ENCODE measurements around the gene MAN2A1. TPM values are rescaled to one million over a fixed set of nuclear protein-coding genes. Genes with fewer than 3 reads are reported as not detected.

Gene MAN2A1
- total RNA-seq, 1 donor from 2014 or later, result 99.5 TPM

DNA sequence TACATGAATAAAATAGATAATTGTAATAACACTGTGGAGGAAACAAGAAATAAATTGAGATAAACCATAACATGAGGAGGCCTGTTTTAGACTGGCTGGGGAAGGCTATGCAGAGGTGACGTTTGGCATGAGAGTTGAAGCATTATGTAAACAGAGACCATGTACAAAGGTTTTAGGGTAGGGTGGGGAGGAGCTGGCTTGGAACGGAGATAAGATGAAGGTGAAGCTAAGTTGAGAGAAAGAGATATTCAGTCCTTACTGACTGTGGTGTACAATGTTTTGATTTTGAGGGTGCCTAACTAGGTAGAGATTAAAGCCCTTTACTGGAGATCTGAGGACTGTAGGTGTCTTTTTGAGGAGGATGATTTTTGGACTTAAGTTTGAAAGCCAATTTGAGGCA is 17.8 kb downstream of the MAN2A1 start:
- DNase-seq, result no peak

GRCh38 chr5:109708813-109709212 is 19.1 kb downstream of the MAN2A1 start:
- DNase-seq, result no peak

GRCh38 chr5:109709225-109709624 is 19.5 kb downstream of the MAN2A1 start:
- no peak for DNase-seq

DNA sequence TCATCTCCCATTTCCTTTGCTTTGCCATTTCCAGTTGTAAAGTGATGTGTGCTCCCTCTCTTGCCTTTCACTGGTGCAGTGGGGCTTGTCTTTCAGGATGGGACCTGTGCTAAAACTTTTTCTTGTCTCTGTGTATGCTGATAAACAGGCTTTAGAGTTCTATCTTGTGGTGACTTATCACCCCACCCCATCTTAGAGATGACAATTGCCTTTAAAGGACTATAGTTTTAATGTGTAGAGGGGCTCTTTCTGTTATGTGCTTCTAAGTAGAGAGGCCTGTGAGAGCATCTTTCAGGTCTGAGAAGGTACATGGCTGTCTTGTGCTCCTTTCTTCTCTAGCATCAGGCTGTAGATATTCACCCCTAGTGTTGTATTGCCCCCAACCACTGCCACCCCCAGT is 21.9 kb downstream of the MAN2A1 start:
- DNase-seq, result no peak

- DNase-seq, result no peak
Observed at GRCh38 chr5:109713453-109713852, 23.7 kb downstream of the MAN2A1 start.

- no peak for DNase-seq
Observed at GRCh38 chr5:109714592-109714991, 24.9 kb downstream of the MAN2A1 start.

DNA sequence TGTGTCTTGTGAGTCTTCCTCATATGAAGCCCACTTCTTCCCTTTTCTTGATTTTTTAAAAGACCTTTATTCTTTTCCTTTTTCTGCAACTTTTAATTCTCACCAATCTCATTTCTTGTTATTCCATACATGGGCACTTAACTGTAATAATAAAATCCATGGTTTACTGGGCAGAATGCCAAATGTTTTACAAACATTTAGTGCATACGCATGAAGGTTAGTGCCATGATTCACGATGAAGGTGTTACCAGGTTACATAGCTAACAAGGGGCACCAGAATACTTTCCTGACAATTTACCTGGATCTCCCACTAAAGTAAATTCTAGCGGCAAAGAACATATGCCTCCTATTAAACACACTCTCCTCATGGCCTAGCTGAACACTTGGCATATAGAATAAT is 28.5 kb downstream of the MAN2A1 start:
- no peak for DNase-seq

DNA sequence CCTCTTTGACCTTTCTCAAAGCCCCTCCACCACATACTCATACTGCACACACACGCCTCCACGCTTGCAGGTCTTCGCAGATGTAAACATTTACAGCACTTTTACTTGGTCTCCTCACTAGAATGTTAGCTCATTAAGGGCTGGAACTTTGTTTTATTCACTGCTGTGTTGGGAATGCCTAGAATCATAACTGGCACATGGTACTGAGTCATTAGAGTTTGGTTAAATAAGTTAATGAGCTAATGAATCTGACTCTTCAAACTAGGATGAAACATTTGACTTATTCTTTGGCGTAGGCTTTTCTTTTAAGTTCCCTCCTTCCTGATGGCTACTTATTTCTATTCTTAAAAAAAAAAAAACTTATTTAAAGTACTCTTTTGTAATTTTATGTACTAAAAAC is 28.9 kb downstream of the MAN2A1 start:
- no peak for DNase-seq

DNA sequence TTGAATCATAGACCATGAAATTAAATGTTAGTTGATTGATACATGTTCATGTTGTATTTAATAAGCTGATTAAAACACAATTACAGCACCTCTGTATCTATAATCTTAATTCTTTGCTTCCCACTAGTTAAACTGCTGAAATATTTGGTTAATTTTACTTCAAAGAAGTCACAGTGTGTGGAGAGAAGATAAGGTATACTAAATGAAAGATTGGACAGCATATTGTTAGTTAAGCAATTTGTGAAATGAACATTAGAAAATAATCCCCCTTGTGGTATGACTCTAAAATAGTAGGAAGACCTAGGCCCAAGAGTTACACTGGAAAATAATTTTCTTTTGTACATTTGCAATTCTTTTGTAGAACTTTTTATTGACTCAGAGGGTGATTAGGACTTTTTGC is 30.3 kb downstream of the MAN2A1 start:
- DNase-seq, result no peak

DNA sequence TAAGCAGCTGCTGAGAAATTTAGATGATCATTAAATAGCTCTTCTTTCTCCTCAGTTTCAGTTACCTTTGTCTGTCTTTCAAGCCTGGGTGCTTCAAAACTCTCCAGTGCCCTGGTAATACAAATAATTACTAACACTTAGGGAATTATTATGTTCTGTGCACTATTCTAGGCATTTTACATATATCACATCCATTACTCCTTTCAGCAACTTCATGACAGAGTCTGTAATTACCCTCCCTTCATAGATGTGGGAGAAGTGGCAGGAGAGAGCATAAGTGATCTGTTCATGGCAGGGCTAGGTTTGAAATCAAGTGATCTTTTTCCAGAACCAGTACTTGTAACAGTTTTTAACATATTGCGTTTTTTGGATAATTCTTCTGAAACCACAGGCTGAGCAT is 32.0 kb downstream of the MAN2A1 start:
- DNase-seq, result no peak

DNA sequence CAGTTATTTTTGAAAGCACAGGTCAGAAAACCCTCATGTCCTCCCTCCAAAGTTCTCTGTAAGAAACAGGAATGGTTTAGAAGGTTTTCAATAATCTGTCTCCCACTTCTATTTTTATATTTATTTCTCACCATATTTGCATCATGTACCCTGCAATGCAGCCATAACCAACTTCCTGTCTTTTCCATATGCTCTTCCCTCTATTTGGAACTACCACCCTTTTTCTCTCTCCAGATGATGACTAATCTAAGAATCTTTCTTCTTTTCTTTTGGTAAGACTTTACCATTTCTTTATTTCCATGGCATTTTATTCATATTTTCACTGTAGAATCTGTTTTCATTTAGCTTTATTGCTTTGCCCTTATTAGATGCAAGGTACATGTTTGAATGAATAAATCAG is 33.9 kb downstream of the MAN2A1 start:
- DNase-seq, result no peak

DNA sequence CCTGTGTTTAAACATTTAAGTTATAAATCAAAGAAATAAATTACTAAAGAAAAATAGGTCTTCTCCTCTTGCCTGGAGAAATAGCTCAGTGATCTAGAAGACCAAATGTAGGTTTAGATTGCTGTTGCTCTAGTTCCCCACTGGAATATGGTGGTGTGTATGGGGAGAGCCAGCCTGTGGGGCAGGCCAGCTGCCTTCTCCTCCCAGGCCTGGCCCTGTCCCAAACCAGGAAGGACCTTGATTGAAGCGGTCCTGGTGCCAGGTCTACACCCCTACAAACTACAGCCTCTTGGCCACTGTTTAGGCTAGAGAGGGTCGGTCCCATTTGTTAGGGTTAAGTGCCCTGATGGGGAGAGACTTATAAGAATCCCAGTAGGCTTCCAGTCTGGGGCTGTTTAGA is 35.4 kb downstream of the MAN2A1 start:
- DNase-seq, result no peak

- peak; percentile 24 for DNase-seq
Observed at GRCh38 chr5:109739741-109740728, 50.3 kb downstream of the MAN2A1 start.

GRCh38 chr5:109740966-109741365 is 51.2 kb downstream of the MAN2A1 start:
- DNase-seq, result peak; percentile 16

GRCh38 chr5:109741390-109741789 is 51.7 kb downstream of the MAN2A1 start:
- no peak for DNase-seq

GRCh38 chr5:109743041-109743531 is 53.4 kb downstream of the MAN2A1 start:
- no peak for DNase-seq

- DNase-seq, result no peak
Observed at GRCh38 chr5:109743770-109744212, 54.1 kb downstream of the MAN2A1 start.

DNA sequence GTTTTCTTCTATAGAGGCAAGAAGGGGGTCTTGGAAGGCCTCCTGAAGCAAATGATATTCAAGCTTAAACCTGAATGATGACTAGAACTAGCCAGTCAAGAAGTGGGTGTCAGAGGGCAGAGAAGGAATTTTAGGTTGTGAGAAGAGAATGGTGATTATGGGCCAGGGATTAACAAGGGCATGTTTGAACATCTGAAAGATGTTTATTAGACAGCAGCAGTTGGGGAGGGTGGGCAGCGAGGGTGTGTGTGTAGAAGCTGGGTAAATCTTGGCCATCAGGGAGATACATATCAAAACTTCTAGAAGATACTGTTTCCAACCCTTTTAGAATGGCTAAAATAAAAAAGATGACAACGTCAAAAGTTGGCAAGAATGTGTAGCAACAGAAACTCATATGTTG is 54.5 kb downstream of the MAN2A1 start:
- no peak for DNase-seq

DNA sequence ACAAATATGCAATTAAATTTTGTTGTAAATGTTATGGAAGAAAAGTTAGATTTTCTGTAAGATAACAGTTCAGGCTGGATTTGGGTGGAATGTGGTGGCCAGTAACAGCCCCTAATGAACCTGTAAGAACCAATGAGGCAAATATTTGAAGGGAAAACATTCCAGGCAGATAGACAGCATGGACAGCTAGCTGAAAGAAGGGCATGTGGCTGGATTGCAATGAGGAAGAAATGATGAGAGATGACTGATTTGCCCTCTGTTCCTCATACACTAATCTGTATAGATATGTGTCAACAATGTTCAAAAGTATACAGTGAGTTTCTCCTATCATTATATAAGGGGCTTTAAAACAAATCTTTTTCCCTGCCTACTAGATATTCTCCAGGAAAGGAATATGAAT is 58.8 kb downstream of the MAN2A1 start:
- no peak for DNase-seq

- DNase-seq, result no peak
Observed at GRCh38 chr5:109750463-109750862, 60.7 kb downstream of the MAN2A1 start.

GRCh38 chr5:109753279-109753678 is 63.6 kb downstream of the MAN2A1 start:
- DNase-seq, result no peak

- no peak for DNase-seq
Observed at GRCh38 chr5:109754319-109754718, 64.6 kb downstream of the MAN2A1 start.

- DNase-seq, result no peak
Observed at GRCh38 chr5:109755761-109756160, 66.0 kb downstream of the MAN2A1 start.

All from tongue (tissue), 2 donors.